ENCODE results near the gene ANXA9.

GRCh38 chr1:150969626-150970025 is 12.5 kb upstream of the ANXA9 start:
- no peak for TF ChIP-seq CTCF (IDR thresholded peaks at IDR 0.05)
- TF ChIP-seq POLR2A (IDR thresholded peaks at IDR 0.05): no peak
- TF ChIP-seq POLR2AphosphoS5 (IDR thresholded peaks at IDR 0.05): no peak

Data from gastroesophageal sphincter (tissue), 3 donors.